Measurements from ENCODE around the gene MSN.
A peak's percentile ranks its signal among the peaks of the same experiment; 100 is the strongest.
"Not testable (repeated sequence)": the region's sequence is repeated elsewhere in the genome, so short reads cannot be mapped to it uniquely, and the experiment has no call there.

Gene MSN

DNA sequence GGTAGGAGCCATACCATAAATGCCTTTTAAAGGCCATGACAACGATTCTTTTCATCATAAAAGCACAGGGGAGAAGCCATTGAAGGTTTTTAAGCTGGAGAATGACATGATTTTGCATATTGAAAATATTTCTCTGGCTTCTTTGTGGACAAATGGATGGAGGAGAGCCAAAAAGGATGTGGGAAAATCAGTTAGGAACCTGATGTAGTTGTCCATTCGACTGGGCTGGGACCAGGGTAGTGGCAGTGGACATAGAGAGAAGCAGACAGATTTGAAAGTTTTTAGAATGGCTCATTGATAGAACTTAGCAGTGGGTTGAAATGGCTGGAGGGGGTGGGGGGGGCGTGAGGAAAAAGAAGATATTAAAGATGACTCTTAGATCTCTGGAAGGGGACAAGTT is 19.7 kb upstream of the MSN start:
- Histone ChIP-seq H2AFZ (ENCODE audit: insufficient read depth, low read length, poor library complexity) (no peak overlapping the region), H3K36me3 (ENCODE audit: control insufficient read depth in 1 of 2, insufficient read depth in 2 of 2, low read length in 2 of 2) (no peaks in the 10 kb centered on the region), H2AK5ac (ENCODE audit: low read length) (no peak overlapping the region), H4K12ac (ENCODE audit: low read depth, low read length) (no peak overlapping the region), H3K27ac (ENCODE audit: low read depth, low read length) (no peak overlapping the region), H3K79me2 (ENCODE audit: control insufficient read depth, insufficient read depth, low read length, poor library complexity) (no peaks in the 10 kb centered on the region), H2BK5ac (ENCODE audit: low read depth, low read length, poor library complexity) (no peak overlapping the region), H3K4me3 (ENCODE audit: low read depth, low read length) (no peak overlapping the region), H3K14ac (ENCODE audit: low read length) (no peak overlapping the region), H4K91ac (ENCODE audit: low read depth, low read length) (no peak overlapping the region), H3K18ac (ENCODE audit: low read length) (no peak overlapping the region), H4K8ac (ENCODE audit: low read depth, low read length) (no peak overlapping the region), H3K4me1 (ENCODE audit: control insufficient read depth in 1 of 2, insufficient read depth in 2 of 2, low read length in 2 of 2) (peaks cover 2 to 3% of the 10 kb centered on the region in 2 experiments), H2BK12ac (ENCODE audit: low read length) (no peak overlapping the region), H3K4me2 (ENCODE audit: low read length) (no peak overlapping the region), H3K9ac (ENCODE audit: low read length) (no peak overlapping the region), H2BK120ac (ENCODE audit: insufficient read depth, low read length, poor library complexity) (no peak overlapping the region), H3K23ac (ENCODE audit: low read length) (no peak overlapping the region), H3K4ac (ENCODE audit: low read depth, low read length) (no peak overlapping the region), H3K79me1 (ENCODE audit: low read length) (no peaks in the 10 kb centered on the region), H3K9me3 (ENCODE audit: insufficient read depth, low read depth, low read length) (peaks cover 2% of the 10 kb centered on the region), H3K27me3 (ENCODE audit: insufficient read depth, low read length) (no peaks in the 10 kb centered on the region)
- peak in 1 of 2 donors; percentile 6 for DNase-seq
- WGBS (ENCODE audit: extremely low coverage, insufficient coverage, insufficient read length) = no CpG with 5 or more reads among the region's 3 CpGs

DNA sequence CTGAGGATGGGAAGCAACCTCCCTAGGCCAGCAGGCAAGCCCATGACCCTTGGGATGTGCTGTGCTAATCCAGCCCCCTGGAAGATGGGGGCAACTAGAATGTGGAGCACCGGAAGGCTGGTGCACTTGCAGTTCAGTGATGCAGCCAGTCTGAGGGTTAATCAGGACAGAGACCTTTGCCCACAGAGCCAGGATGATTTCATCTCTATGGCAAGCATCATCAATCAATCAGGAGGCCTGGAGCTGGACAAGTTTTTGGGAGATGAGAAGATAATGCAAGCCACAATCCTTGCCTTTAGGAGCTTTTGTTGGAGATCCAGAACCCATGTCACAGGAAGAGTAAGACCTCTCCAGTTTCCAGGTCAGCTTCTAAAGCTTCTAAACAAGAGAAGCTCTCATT is 15.4 kb upstream of the MSN start:
- no peaks in the 10 kb centered on the region for H3K4me1 ChIP-seq (ENCODE audit: control insufficient read depth in 1 of 2, insufficient read depth in 2 of 2, low read length in 2 of 2)
- no peak overlapping the region for H2AK5ac ChIP-seq (ENCODE audit: low read length)
- no peaks in the 10 kb centered on the region for H3K79me2 ChIP-seq (ENCODE audit: control insufficient read depth, insufficient read depth, low read length, poor library complexity)
- H4K8ac ChIP-seq (ENCODE audit: low read depth, low read length) = no peak overlapping the region
- no peak for DNase-seq
- no peak overlapping the region for H2AFZ ChIP-seq (ENCODE audit: insufficient read depth, low read length, poor library complexity)
- H3K9ac ChIP-seq (ENCODE audit: low read length) = no peak overlapping the region
- no peak overlapping the region for H3K4me2 ChIP-seq (ENCODE audit: low read length)
- no peaks in the 10 kb centered on the region for H3K36me3 ChIP-seq (ENCODE audit: control insufficient read depth in 1 of 2, insufficient read depth in 2 of 2, low read length in 2 of 2)
- H3K79me1 ChIP-seq (ENCODE audit: low read length) = no peaks in the 10 kb centered on the region
- no peak overlapping the region for H3K27ac ChIP-seq (ENCODE audit: low read depth, low read length)
- H3K23ac ChIP-seq (ENCODE audit: low read length) = no peak overlapping the region
- H3K14ac ChIP-seq (ENCODE audit: low read length) = no peak overlapping the region
- no CpG with 5 or more reads among the region's 1 CpG for WGBS (ENCODE audit: extremely low coverage, insufficient coverage, insufficient read length)
- H4K91ac ChIP-seq (ENCODE audit: low read depth, low read length) = no peak overlapping the region
- no peak overlapping the region for H2BK12ac ChIP-seq (ENCODE audit: low read length)
- H4K12ac ChIP-seq (ENCODE audit: low read depth, low read length) = no peak overlapping the region
- H3K18ac ChIP-seq (ENCODE audit: low read length) = no peak overlapping the region
- no peak overlapping the region for H2BK120ac ChIP-seq (ENCODE audit: insufficient read depth, low read length, poor library complexity)
- H3K4me3 ChIP-seq (ENCODE audit: low read depth, low read length) = no peak overlapping the region
- peaks cover 2% of the 10 kb centered on the region for H3K9me3 ChIP-seq (ENCODE audit: insufficient read depth, low read depth, low read length)
- no peak overlapping the region for H2BK5ac ChIP-seq (ENCODE audit: low read depth, low read length, poor library complexity)
- no peaks in the 10 kb centered on the region for H3K27me3 ChIP-seq (ENCODE audit: insufficient read depth, low read length)
- no peak overlapping the region for H3K4ac ChIP-seq (ENCODE audit: low read depth, low read length)

DNA sequence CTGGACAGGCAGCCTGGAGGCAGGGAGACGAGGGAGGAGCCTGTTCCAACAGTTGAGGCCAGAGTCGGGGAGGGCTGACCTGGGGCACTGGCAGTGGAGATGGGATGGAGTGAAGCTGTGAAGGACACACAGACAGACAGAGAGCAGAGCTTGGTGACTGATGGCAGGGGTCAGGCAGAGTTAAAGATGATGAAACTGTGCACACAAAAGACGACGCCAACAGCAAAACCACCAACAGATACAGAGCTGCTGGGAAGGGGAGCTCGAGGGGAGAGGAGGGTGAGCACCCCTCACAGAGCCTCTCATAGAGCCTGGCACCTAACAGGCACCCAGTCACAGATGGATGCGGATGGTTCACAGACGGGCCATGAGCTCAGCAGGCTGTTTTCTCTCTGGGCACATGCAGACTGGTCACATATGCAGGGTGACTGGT is 10.4 kb upstream of the MSN start:
- not testable (repeated sequence) for H2BK5ac ChIP-seq (ENCODE audit: low read depth, low read length, poor library complexity); H3K27me3 ChIP-seq (ENCODE audit: insufficient read depth, low read length); H3K36me3 ChIP-seq (ENCODE audit: control insufficient read depth in 1 of 2, insufficient read depth in 2 of 2, low read length in 2 of 2); H3K9ac ChIP-seq (ENCODE audit: low read length); H2AFZ ChIP-seq (ENCODE audit: insufficient read depth, low read length, poor library complexity); H2BK120ac ChIP-seq (ENCODE audit: insufficient read depth, low read length, poor library complexity); H3K27ac ChIP-seq (ENCODE audit: low read depth, low read length); H3K18ac ChIP-seq (ENCODE audit: low read length); H3K4me2 ChIP-seq (ENCODE audit: low read length); H3K4ac ChIP-seq (ENCODE audit: low read depth, low read length); H3K79me1 ChIP-seq (ENCODE audit: low read length); H3K23ac ChIP-seq (ENCODE audit: low read length); H2BK12ac ChIP-seq (ENCODE audit: low read length); DNase-seq; H3K4me1 ChIP-seq (ENCODE audit: control insufficient read depth in 1 of 2, insufficient read depth in 2 of 2, low read length in 2 of 2); H4K91ac ChIP-seq (ENCODE audit: low read depth, low read length); H3K4me3 ChIP-seq (ENCODE audit: low read depth, low read length); H4K12ac ChIP-seq (ENCODE audit: low read depth, low read length); H3K14ac ChIP-seq (ENCODE audit: low read length); H3K79me2 ChIP-seq (ENCODE audit: control insufficient read depth, insufficient read depth, low read length, poor library complexity); H2AK5ac ChIP-seq (ENCODE audit: low read length); H3K9me3 ChIP-seq (ENCODE audit: insufficient read depth, low read depth, low read length); H4K8ac ChIP-seq (ENCODE audit: low read depth, low read length)
- no CpG with 5 or more reads among the region's 7 CpGs for WGBS (ENCODE audit: extremely low coverage, insufficient coverage, insufficient read length)

DNA sequence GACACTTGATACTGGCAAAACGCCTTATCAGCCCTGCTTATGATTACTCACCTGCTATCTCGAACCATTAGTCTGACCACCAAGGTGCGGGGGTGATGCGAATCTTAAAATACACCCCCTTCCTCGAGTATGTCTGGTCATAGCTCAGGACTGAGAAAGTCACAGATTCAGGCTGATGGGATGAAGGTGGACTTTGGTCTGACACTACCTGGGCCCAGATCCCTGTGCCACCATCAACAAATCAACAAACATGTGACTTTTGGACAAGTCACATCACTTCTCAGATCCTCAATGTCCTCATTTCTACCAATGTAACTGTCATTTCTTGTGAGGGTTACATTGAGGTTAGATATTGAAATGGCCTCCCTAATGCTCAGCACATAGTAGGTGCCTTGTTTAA is 9.8 kb upstream of the MSN start:
- no peak overlapping the region for H2AFZ ChIP-seq (ENCODE audit: insufficient read depth, low read length, poor library complexity)
- no peak overlapping the region for H4K91ac ChIP-seq (ENCODE audit: low read depth, low read length)
- no peaks in the 10 kb centered on the region for H3K79me1 ChIP-seq (ENCODE audit: low read length)
- no peaks in the 10 kb centered on the region for H3K27me3 ChIP-seq (ENCODE audit: insufficient read depth, low read length)
- H3K4me3 ChIP-seq (ENCODE audit: low read depth, low read length) = no peak overlapping the region
- H3K18ac ChIP-seq (ENCODE audit: low read length) = no peak overlapping the region
- no peak overlapping the region for H2BK12ac ChIP-seq (ENCODE audit: low read length)
- no peaks in the 10 kb centered on the region for H3K36me3 ChIP-seq (ENCODE audit: control insufficient read depth in 1 of 2, insufficient read depth in 2 of 2, low read length in 2 of 2)
- no peak overlapping the region for H3K4ac ChIP-seq (ENCODE audit: low read depth, low read length)
- no peaks in the 10 kb centered on the region for H3K4me1 ChIP-seq (ENCODE audit: control insufficient read depth in 1 of 2, insufficient read depth in 2 of 2, low read length in 2 of 2)
- no peak overlapping the region for H3K9ac ChIP-seq (ENCODE audit: low read length)
- no peak overlapping the region for H2BK120ac ChIP-seq (ENCODE audit: insufficient read depth, low read length, poor library complexity)
- H3K14ac ChIP-seq (ENCODE audit: low read length) = no peak overlapping the region
- H2AK5ac ChIP-seq (ENCODE audit: low read length) = no peak overlapping the region
- no peak overlapping the region for H3K27ac ChIP-seq (ENCODE audit: low read depth, low read length)
- no peaks in the 10 kb centered on the region for H3K9me3 ChIP-seq (ENCODE audit: insufficient read depth, low read depth, low read length)
- H3K23ac ChIP-seq (ENCODE audit: low read length) = no peak overlapping the region
- no CpG with 5 or more reads among the region's 5 CpGs for WGBS (ENCODE audit: extremely low coverage, insufficient coverage, insufficient read length)
- H4K8ac ChIP-seq (ENCODE audit: low read depth, low read length) = no peak overlapping the region
- H3K79me2 ChIP-seq (ENCODE audit: control insufficient read depth, insufficient read depth, low read length, poor library complexity) = no peaks in the 10 kb centered on the region
- no peak overlapping the region for H3K4me2 ChIP-seq (ENCODE audit: low read length)
- no peak for DNase-seq
- no peak overlapping the region for H4K12ac ChIP-seq (ENCODE audit: low read depth, low read length)
- H2BK5ac ChIP-seq (ENCODE audit: low read depth, low read length, poor library complexity) = no peak overlapping the region

All from trophoblast cell (in vitro differentiated cells and primary cell).